ENCODE results near the gene PRM1. TPM values are rescaled to one million over a fixed set of nuclear protein-coding genes. Genes with fewer than 3 reads are reported as not detected.

The PRM1 gene
- total RNA-seq, 1 experiment from 2014 or later = not detected

- no peak for DNase-seq (ENCODE audit: low spot score)
- Histone ChIP-seq H3K27me3 (replicated peaks; ENCODE audit: insufficient read depth, low read depth, low read length, poor library complexity) (no peaks in the 10 kb centered on the region), H3K4me3 (ENCODE audit: low read depth, low read length, poor library complexity, severe bottlenecking) (no peak overlapping the region), H3K27ac (ENCODE audit: low read depth, low read length, poor library complexity, severe bottlenecking) (no peak overlapping the region), H3K36me3 (ENCODE audit: insufficient read depth, low read length, poor library complexity, severe bottlenecking) (no peaks in the 10 kb centered on the region), H3K9me3 (ENCODE audit: low read depth, low read length, poor library complexity, severe bottlenecking) (no peaks in the 10 kb centered on the region), H3K4me1 (ENCODE audit: insufficient read depth, low read length, poor library complexity, severe bottlenecking) (no peaks in the 10 kb centered on the region)
- CTCF ChIA-PET = no interaction called here
- no TSS peak for BruUV-seq (replicated peaks)
- TF ChIP-seq CTCF (conservative IDR thresholded peaks at IDR 0.05; ENCODE audit: low read depth, low read length) (no peak), EZH2 (IDR thresholded peaks at IDR 0.05; ENCODE audit: borderline replicate concordance, low read depth, low read length, poor library complexity, severe bottlenecking) (no peak)
- POLR2A ChIA-PET (ENCODE audit: low non-redundant PET) = no interaction called here
- intact Hi-C loops (cut with micrococcal nuclease; ENCODE audit: unreplicated experiment) = no loop called here
Observed at GRCh38 chr16:11272484-11272883, 8.6 kb downstream of the PRM1 start.

GRCh38 chr16:11271610-11272009 lies 9.5 kb downstream of the PRM1 start:
- POLR2A ChIA-PET (ENCODE audit: low non-redundant PET) = no interaction called here
- H3K27me3 ChIP-seq (replicated peaks; ENCODE audit: insufficient read depth, low read depth, low read length, poor library complexity) = no peaks in the 10 kb centered on the region

GRCh38 chr16:11270602-11271162 lies 10.4 kb downstream of the PRM1 start:
- TF ChIP-seq EZH2 (IDR thresholded peaks at IDR 0.05; ENCODE audit: borderline replicate concordance, low read depth, low read length, poor library complexity, severe bottlenecking) (no peak), CTCF (conservative IDR thresholded peaks at IDR 0.05; ENCODE audit: low read depth, low read length) (no peak)
- intact Hi-C loops (cut with micrococcal nuclease; ENCODE audit: unreplicated experiment) = no loop called here
- H3K9me3 ChIP-seq (ENCODE audit: low read depth, low read length, poor library complexity, severe bottlenecking) = no peaks in the 10 kb centered on the region
- H3K36me3 ChIP-seq (ENCODE audit: insufficient read depth, low read length, poor library complexity, severe bottlenecking) = no peaks in the 10 kb centered on the region
- H3K4me1 ChIP-seq (ENCODE audit: insufficient read depth, low read length, poor library complexity, severe bottlenecking) = no peaks in the 10 kb centered on the region
- DNase-seq (ENCODE audit: low spot score) = no peak
- no peak overlapping the region for H3K4me3 ChIP-seq (ENCODE audit: low read depth, low read length, poor library complexity, severe bottlenecking)
- BruUV-seq (replicated peaks) = no TSS peak
- ChIA-PET POLR2A (ENCODE audit: low non-redundant PET) (no interaction called here), CTCF (no interaction called here)
- no peak overlapping the region for H3K27ac ChIP-seq (ENCODE audit: low read depth, low read length, poor library complexity, severe bottlenecking)
- no peaks in the 10 kb centered on the region for H3K27me3 ChIP-seq (replicated peaks; ENCODE audit: insufficient read depth, low read depth, low read length, poor library complexity)

More at GRCh38 chr16:11271610-11272009, 9.5 kb downstream of the PRM1 start:
- H3K9me3 ChIP-seq (ENCODE audit: low read depth, low read length, poor library complexity, severe bottlenecking) = no peaks in the 10 kb centered on the region
- intact Hi-C loops (cut with micrococcal nuclease; ENCODE audit: unreplicated experiment) = no loop called here
- H3K36me3 ChIP-seq (ENCODE audit: insufficient read depth, low read length, poor library complexity, severe bottlenecking) = no peaks in the 10 kb centered on the region
- H3K27ac ChIP-seq (ENCODE audit: low read depth, low read length, poor library complexity, severe bottlenecking) = no peak overlapping the region
- H3K4me1 ChIP-seq (ENCODE audit: insufficient read depth, low read length, poor library complexity, severe bottlenecking) = no peaks in the 10 kb centered on the region
- BruUV-seq (replicated peaks) = no TSS peak
- no peak overlapping the region for H3K4me3 ChIP-seq (ENCODE audit: low read depth, low read length, poor library complexity, severe bottlenecking)
- DNase-seq (ENCODE audit: low spot score) = no peak
- TF ChIP-seq EZH2 (IDR thresholded peaks at IDR 0.05; ENCODE audit: borderline replicate concordance, low read depth, low read length, poor library complexity, severe bottlenecking) (no peak), CTCF (conservative IDR thresholded peaks at IDR 0.05; ENCODE audit: low read depth, low read length) (no peak)
- CTCF ChIA-PET = no interaction called here
